HG02623 (cell line): ENCODE data around the gene CFAP46.

Experiments used
- ATAC-seq: cut with Tn5 transposase; IDR thresholded peaks from one replicate; pipeline ENCODE4 v1.9.1; 2021; ENCODE audit warnings: moderate library complexity; ENCODE audit not compliant: unreplicated experiment

Gene CFAP46

GRCh38 chr10:132942101-132943057 is at the start of gene CFAP46:
TSS of gene CFAP46 (minus strand) at chr10:132942570. CDS start at chr10:132942484, 86 bp downstream.
- ATAC-seq = no peak

- ATAC-seq = no peak
These were observed 49.5 kb upstream of the CFAP46 start for GRCh38 chr10:132991706-132992432.

GRCh38 chr10:132990684-132991545 is 48.5 kb upstream of the CFAP46 start:
- no peak for ATAC-seq

- ATAC-seq = no peak
These were observed 47.4 kb upstream of the CFAP46 start for GRCh38 chr10:132989476-132990415.

GRCh38 chr10:132988988-132989387 is 46.6 kb upstream of the CFAP46 start:
- ATAC-seq = no peak

GRCh38 chr10:132987671-132988571 is 45.6 kb upstream of the CFAP46 start:
- no peak for ATAC-seq

GRCh38 chr10:132986978-132987377 is 44.6 kb upstream of the CFAP46 start:
- ATAC-seq = no peak

GRCh38 chr10:132986576-132986975 is 44.2 kb upstream of the CFAP46 start:
- no peak for ATAC-seq

GRCh38 chr10:132986076-132986475 is 43.7 kb upstream of the CFAP46 start:
- ATAC-seq = no peak

- ATAC-seq = no peak
These were observed 43.2 kb upstream of the CFAP46 start for GRCh38 chr10:132985546-132985900.

- ATAC-seq = no peak
These were observed 42.6 kb upstream of the CFAP46 start for GRCh38 chr10:132984801-132985545.

- ATAC-seq = no peak
These were observed 41.6 kb upstream of the CFAP46 start for GRCh38 chr10:132984008-132984295.

- ATAC-seq = no peak
These were observed 41.1 kb upstream of the CFAP46 start for GRCh38 chr10:132983252-132984007.

- ATAC-seq = no peak
These were observed 40.1 kb upstream of the CFAP46 start for GRCh38 chr10:132982301-132982989.

GRCh38 chr10:132981746-132982145 is 39.4 kb upstream of the CFAP46 start:
- ATAC-seq = no peak

GRCh38 chr10:132981173-132981555 is 38.8 kb upstream of the CFAP46 start:
- ATAC-seq = no peak
